MCF 10A (cell line): ENCODE results near the gene EXOG. TPM values are rescaled to one million over a fixed set of nuclear protein-coding genes. Genes with fewer than 3 reads are reported as not detected.

Experiments
- BruUV-seq: library from RNA; stranded (reverse); fragments of 400-500 nt; replicated peaks from 2 replicates; lab custom pipeline; 2021; lab: Mats Ljungman, UMichigan
- CTCF ChIA-PET: fragments of 300-600 bp; sonication (Branson Sonifier 250); formaldehyde crosslinking; extraction: SDS; loops from one replicate; lab custom pipeline; 2021; ENCODE audit warnings: antibody characterized with exemption, inconsistent platforms; lab: Yijun Ruan, JAX
- POLR2A ChIA-PET: fragments of 300-600, 350-650 bp; sonication (Branson Sonifier 250); formaldehyde crosslinking; extraction: SDS; loops from one replicate; lab custom pipeline; 2020; ENCODE audit warnings: antibody characterized with exemption, inconsistent platforms; lab: Yijun Ruan, JAX
- DNase-seq: peaks from one replicate; pipeline ENCODE4 v3.0.0-alpha.2; 2018; ENCODE audit not compliant: unreplicated experiment
- H3K27ac Mint-ChIP-seq: one replicate; pipeline ENCODE4 v1.8.0; 2022; ENCODE audit warnings: mild to moderate bottlenecking, low read depth, mixed read lengths; ENCODE audit not compliant: unreplicated experiment
- H3K27me3 Mint-ChIP-seq: one replicate; pipeline ENCODE4 v1.8.0; 2022; ENCODE audit warnings: mixed read lengths; ENCODE audit not compliant: insufficient read depth, unreplicated experiment
- H3K36me3 Mint-ChIP-seq: one replicate; pipeline ENCODE4 v1.8.0; 2022; ENCODE audit warnings: mild to moderate bottlenecking, moderate library complexity, mixed read lengths; ENCODE audit not compliant: insufficient read depth, unreplicated experiment
- H3K4me1 Mint-ChIP-seq: one replicate; pipeline ENCODE4 v1.8.0; 2022; ENCODE audit warnings: mixed read lengths; ENCODE audit not compliant: insufficient read depth, unreplicated experiment
- H3K4me3 Mint-ChIP-seq: one replicate; pipeline ENCODE4 v1.8.0; 2022; ENCODE audit warnings: mild to moderate bottlenecking, moderate library complexity, mixed read lengths; ENCODE audit not compliant: unreplicated experiment
- H3K9me3 Mint-ChIP-seq: one replicate; pipeline ENCODE4 v1.8.0; 2022; ENCODE audit warnings: mixed read lengths; ENCODE audit not compliant: unreplicated experiment
- CTCF ChIP-seq: fragments of 200-600 bp; IDR thresholded peaks from one replicate; pipeline ENCODE4 v1.8.0; 2022; ENCODE audit warnings: antibody characterized with exemption, mild to moderate bottlenecking; ENCODE audit not compliant: unreplicated experiment
- intact Hi-C: fragments of 100-400 bp; cut with micrococcal nuclease; formaldehyde crosslinking; loops from 2 replicates; pipeline ENCODE4 v1.14.1; 2022
- total RNA-seq: library from RNA; stranded (reverse); gene quantifications from 2 replicates; pipeline ENCODE4 v1.2.3, GENCODE V29; 2022

EXOG gene
- total RNA-seq, 1 experiment from 2014 or later = 17.5 TPM

DNA sequence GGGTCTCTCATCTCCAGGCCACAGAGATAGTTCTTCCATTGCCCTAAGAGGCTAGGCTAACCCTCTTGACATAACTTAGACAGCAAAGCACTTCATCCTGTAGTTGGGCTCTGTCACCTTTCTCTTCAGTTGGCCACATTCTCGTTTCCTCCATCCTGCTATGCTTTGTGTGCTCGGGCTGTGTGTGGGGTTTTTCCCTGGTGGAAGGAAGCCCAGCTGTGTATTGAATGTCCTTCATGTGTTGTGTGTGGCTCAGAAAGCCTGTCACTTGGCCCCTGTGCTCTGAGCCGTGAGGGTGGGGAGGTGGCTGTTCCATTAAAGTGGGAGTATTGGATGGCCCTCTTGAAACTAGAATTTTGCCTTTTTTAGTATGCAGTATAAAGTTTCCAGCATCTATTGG lies 8.8 kb upstream of the EXOG start:
- intact Hi-C loops = no loop called here
- ChIA-PET POLR2A (no interaction called here), CTCF (interaction anchor here (0.6 to 1.1 kb wide), 4 partner anchors 8 to 570 kb away, joined by 3 read pairs; partner anchors contain the start of gene EXOG)
- H3K4me3 Mint-ChIP-seq = no peak overlapping the region
- no TSS peak for BruUV-seq
- DNase-seq = no peak
- peaks cover 19% of the 10 kb centered on the region for H3K36me3 Mint-ChIP-seq
- TF ChIP-seq CTCF = no peak
- H3K9me3 Mint-ChIP-seq = no peaks in the 10 kb centered on the region
- H3K27me3 Mint-ChIP-seq = no peaks in the 10 kb centered on the region
- no peaks in the 10 kb centered on the region for H3K4me1 Mint-ChIP-seq
- no peak overlapping the region for H3K27ac Mint-ChIP-seq

GRCh38 chr3:38488949-38489348 lies 7.2 kb upstream of the EXOG start:
- Mint-ChIP-seq H3K4me1 (no peaks in the 10 kb centered on the region), H3K36me3 (peaks cover 2% of the 10 kb centered on the region), H3K4me3 (no peak overlapping the region), H3K27ac (no peak overlapping the region), H3K9me3 (no peaks in the 10 kb centered on the region), H3K27me3 (no peaks in the 10 kb centered on the region)
- no TSS peak for BruUV-seq
- TF ChIP-seq CTCF = no peak
- intact Hi-C loops = no loop called here
- no peak for DNase-seq
- CTCF ChIA-PET = interaction anchor here (0.6 to 2.3 kb wide), 7 partner anchors 9 to 566 kb away, joined by 3 to 13 read pairs (median 4); no protein-coding TSS in a partner anchor
- POLR2A ChIA-PET = no interaction called here

GRCh38 chr3:38489766-38490165 lies 6.4 kb upstream of the EXOG start:
- TF ChIP-seq CTCF = no peak
- no TSS peak for BruUV-seq
- Mint-ChIP-seq H3K4me1 (no peaks in the 10 kb centered on the region), H3K27ac (no peak overlapping the region), H3K9me3 (no peaks in the 10 kb centered on the region), H3K27me3 (no peaks in the 10 kb centered on the region), H3K4me3 (no peak overlapping the region), H3K36me3 (no peaks in the 10 kb centered on the region)
- intact Hi-C loops = no loop called here
- no peak for DNase-seq
- ChIA-PET POLR2A (no interaction called here), CTCF (interaction anchor here (0.6 to 2.3 kb wide), 6 partner anchors 9 to 510 kb away, joined by 3 to 13 read pairs (median 6); partner anchors contain the start of gene XYLB)

- ChIA-PET POLR2A (no interaction called here), CTCF (interaction anchor here (0.6 to 2.3 kb wide), 9 partner anchors 10 to 700 kb away, joined by 3 to 13 read pairs (median 3); partner anchors contain the start of gene XYLB)
- Mint-ChIP-seq H3K27me3 (no peaks in the 10 kb centered on the region), H3K4me3 (no peak overlapping the region), H3K36me3 (no peaks in the 10 kb centered on the region), H3K9me3 (no peaks in the 10 kb centered on the region), H3K4me1 (no peaks in the 10 kb centered on the region), H3K27ac (no peak overlapping the region)
- no peak for DNase-seq
- intact Hi-C loops = no loop called here
- BruUV-seq = no TSS peak
- no peak for TF ChIP-seq CTCF
Observed at GRCh38 chr3:38490281-38491030, 5.7 kb upstream of the EXOG start.
